ENCODE data around the gene OTX1. TPM values are rescaled to one million over a fixed set of nuclear protein-coding genes. Genes with fewer than 3 reads are reported as not detected.
A peak's percentile ranks its signal among the peaks of the same experiment; 100 is the strongest.

OTX1 gene
- total and polyA plus RNA-seq, 2 of the 8 experiments (the other 6 are each of a cell fraction or from before 2014, with no cell fraction given) = 0.24 to 3.3 TPM

- H4K5ac ChIP-seq (ENCODE audit: insufficient read length, low read depth, low read length) = no peak overlapping the region
- H4K8ac ChIP-seq (ENCODE audit: extremely low read depth, insufficient read depth, low read length) = no peak overlapping the region
- H3K14ac ChIP-seq (ENCODE audit: insufficient read length) = no peak overlapping the region
- no peaks in the 10 kb centered on the region for H4K20me1 ChIP-seq (replicated peaks in 1 of 2; ENCODE audit: control insufficient read depth in 1 of 2, insufficient read depth in 2 of 2, low read length in 2 of 2)
- H3K56ac ChIP-seq (replicated peaks; ENCODE audit: insufficient read length, low read depth, low read length) = no peak overlapping the region
- no peak overlapping the region for H2BK12ac ChIP-seq (ENCODE audit: low read depth, low read length)
- no peak overlapping the region for H2BK5ac ChIP-seq (ENCODE audit: low read depth, low read length)
- no peaks in the 10 kb centered on the region for H3K27me3 ChIP-seq (replicated peaks in 1 of 4; ENCODE audit: control insufficient read depth in 3 of 4, extremely low read depth in 1 of 4, insufficient read depth in 3 of 4, low read length in 3 of 4)
- H2BK15ac ChIP-seq (ENCODE audit: low read length) = no peak overlapping the region
- DNase-seq (ENCODE audit: low read depth in 1 of 2, low spot score in 2 of 2) (no peak), FAIRE-seq (no peak)
- H3K79me1 ChIP-seq (ENCODE audit: low read depth, low read length) = no peaks in the 10 kb centered on the region
- peaks cover 0 to 8% (median 3%) of the 10 kb centered on the region in 4 experiments; a peak in 3 of 7 replicates for H3K4me1 ChIP-seq (replicated peaks in 1 of 4; ENCODE audit: control insufficient read depth in 3 of 4, insufficient read depth in 4 of 4, low read length in 3 of 4)
- no peak overlapping the region for H2BK120ac ChIP-seq (replicated peaks; ENCODE audit: low read depth, low read length)
- H3K9me3 ChIP-seq (ENCODE audit: insufficient read depth in 2 of 2, low read depth in 1 of 2, low read length in 1 of 2) = no peaks in the 10 kb centered on the region
- no peaks in the 10 kb centered on the region for H3K79me2 ChIP-seq (ENCODE audit: control insufficient read depth in 1 of 2, insufficient read depth in 2 of 2, low read length in 2 of 2)
- 0 out of 8 replicates have a peak overlapping the region, but pooled peaks of 1 of the 4 experiments have one; percentile 6 for H3K4me3 ChIP-seq (ENCODE audit: extremely low read depth in 1 of 4, insufficient read depth in 2 of 4, low read depth in 3 of 4, low read length in 4 of 4)
- POLR2A ChIA-PET (ENCODE audit: partially characterized antibody) = no interaction called here
- H2AFZ ChIP-seq (ENCODE audit: low read length) = no peak overlapping the region
- no peak overlapping the region for H3K23ac ChIP-seq (ENCODE audit: insufficient read length)
- H3K36me3 ChIP-seq (ENCODE audit: control insufficient read depth in 2 of 4, insufficient read depth in 4 of 4, low read length in 3 of 4) = no peaks in the 10 kb centered on the region
- TF ChIP-seq HDAC6 (IDR thresholded peaks at IDR 0.05; ENCODE audit: low read depth, low read length) = no peak
- no peak for TF ChIP-seq USF2 (IDR thresholded peaks at IDR 0.05; ENCODE audit: low read length)
- WGBS, 2 experiments (ENCODE audit: extremely low coverage in 1 of 2, insufficient coverage in 1 of 2, insufficient read length in 1 of 2, insufficient replicate concordance in 2 of 2, low coverage in 1 of 2, low lambda C conversion rate in 2 of 2, missing lambda C conversion rate in 1 of 2) = 48% methylated on average over 1 of the region's 1 CpG; no CpG with 5 or more reads in 1 of the 2 experiments
- H2BK20ac ChIP-seq (ENCODE audit: low read length) = no peak overlapping the region
- no peak overlapping the region for H3K18ac ChIP-seq (ENCODE audit: extremely low read depth, low read length)
- H3K9ac ChIP-seq (replicated peaks in 1 of 4; ENCODE audit: extremely low read depth in 1 of 4, low read depth in 3 of 4, low read length in 3 of 4) = no peak overlapping the region
- no peak overlapping the region for H3K4ac ChIP-seq (replicated peaks; ENCODE audit: insufficient read length, low read depth, low read length)
- 0 out of 4 replicates have a peak overlapping the region, but pooled peaks of 1 of the 2 experiments have one; percentile 24 for H3K4me2 ChIP-seq (ENCODE audit: insufficient read depth in 1 of 2, low read depth in 2 of 2, low read length in 2 of 2)
- H3K23me2 ChIP-seq (ENCODE audit: low read depth, low read length) = no peaks in the 10 kb centered on the region
- H4K91ac ChIP-seq (replicated peaks; ENCODE audit: insufficient read length, low read length) = no peak overlapping the region
- H2AK5ac ChIP-seq (ENCODE audit: low read depth, low read length) = no peak overlapping the region
- CTCF ChIA-PET (ENCODE audit: partially characterized antibody) = interaction anchor here (1.1 kb wide), 1 partner anchor 14 kb away, joined by 3 read pairs; no protein-coding TSS in a partner anchor
- no peak overlapping the region for H3K27ac ChIP-seq (ENCODE audit: low read depth, low read length)
These were observed 41.8 kb upstream of the OTX1 start for GRCh38 chr2:63008838-63009237.

Measured in H1 (cell line).